Measurements from ENCODE around the gene NHSL1.

NHSL1 gene

GRCh38 chr6:138537106-138537505, 37.8 kb upstream of the NHSL1 start:
- no peaks in the 10 kb centered on the region for H3K79me2 ChIP-seq (ENCODE audit: low read length)
- no peaks in the 10 kb centered on the region for H3F3A ChIP-seq (ENCODE audit: insufficient read depth, low read length)
- H3K4me1 ChIP-seq (ENCODE audit: low read length) = no peaks in the 10 kb centered on the region
- H3K9me3 ChIP-seq (replicated peaks; ENCODE audit: insufficient read depth, low read length) = no peaks in the 10 kb centered on the region
- no peaks in the 10 kb centered on the region for H3K9me2 ChIP-seq (replicated peaks; ENCODE audit: insufficient read depth, low read length)
- no peaks in the 10 kb centered on the region for H3K27me3 ChIP-seq (replicated peaks; ENCODE audit: insufficient read depth, low read length)
- H3K4me3 ChIP-seq (ENCODE audit: low read length) = no peak overlapping the region
- H3K27ac ChIP-seq (ENCODE audit: low read length) = no peak overlapping the region
- no peaks in the 10 kb centered on the region for H4K20me1 ChIP-seq (ENCODE audit: insufficient read depth, low read length)
- no peak overlapping the region for H3K9ac ChIP-seq (ENCODE audit: low read length)
- TF ChIP-seq EZH2 (optimal IDR thresholded peaks at IDR 0.05; ENCODE audit: low read depth, low read length) = no peak
- TF ChIP-seq EZH2phosphoT487 (IDR thresholded peaks at IDR 0.05; ENCODE audit: low read length) = no peak
- TF ChIP-seq, protein P1, sequence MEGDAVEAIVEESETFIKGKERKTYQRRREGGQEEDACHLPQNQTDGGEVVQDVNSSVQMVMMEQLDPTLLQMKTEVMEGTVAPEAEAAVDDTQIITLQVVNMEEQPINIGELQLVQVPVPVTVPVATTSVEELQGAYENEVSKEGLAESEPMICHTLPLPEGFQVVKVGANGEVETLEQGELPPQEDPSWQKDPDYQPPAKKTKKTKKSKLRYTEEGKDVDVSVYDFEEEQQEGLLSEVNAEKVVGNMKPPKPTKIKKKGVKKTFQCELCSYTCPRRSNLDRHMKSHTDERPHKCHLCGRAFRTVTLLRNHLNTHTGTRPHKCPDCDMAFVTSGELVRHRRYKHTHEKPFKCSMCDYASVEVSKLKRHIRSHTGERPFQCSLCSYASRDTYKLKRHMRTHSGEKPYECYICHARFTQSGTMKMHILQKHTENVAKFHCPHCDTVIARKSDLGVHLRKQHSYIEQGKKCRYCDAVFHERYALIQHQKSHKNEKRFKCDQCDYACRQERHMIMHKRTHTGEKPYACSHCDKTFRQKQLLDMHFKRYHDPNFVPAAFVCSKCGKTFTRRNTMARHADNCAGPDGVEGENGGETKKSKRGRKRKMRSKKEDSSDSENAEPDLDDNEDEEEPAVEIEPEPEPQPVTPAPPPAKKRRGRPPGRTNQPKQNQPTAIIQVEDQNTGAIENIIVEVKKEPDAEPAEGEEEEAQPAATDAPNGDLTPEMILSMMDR (IDR thresholded peaks at IDR 0.05; ENCODE audit: low read length) = no peak
- no peaks in the 10 kb centered on the region for H3K36me3 ChIP-seq (replicated peaks; ENCODE audit: insufficient read depth, low read length)
- no peak overlapping the region for H3K4me2 ChIP-seq (ENCODE audit: low read depth, low read length)
- DNase-seq = no peak
- H2AFZ ChIP-seq (ENCODE audit: low read length) = no peak overlapping the region

- no peak overlapping the region for H3K9ac ChIP-seq (ENCODE audit: low read length)
- no peak overlapping the region for H3K4me3 ChIP-seq (ENCODE audit: low read length)
- no peaks in the 10 kb centered on the region for H3K9me3 ChIP-seq (replicated peaks; ENCODE audit: insufficient read depth, low read length)
- no peak overlapping the region for H2AFZ ChIP-seq (ENCODE audit: low read length)
- TF ChIP-seq EZH2phosphoT487 (IDR thresholded peaks at IDR 0.05; ENCODE audit: low read length) = no peak
- no peak for TF ChIP-seq EZH2 (optimal IDR thresholded peaks at IDR 0.05; ENCODE audit: low read depth, low read length)
- TF ChIP-seq, protein P1 (IDR thresholded peaks at IDR 0.05; ENCODE audit: low read length) = no peak
- no peaks in the 10 kb centered on the region for H4K20me1 ChIP-seq (ENCODE audit: insufficient read depth, low read length)
- no peaks in the 10 kb centered on the region for H3K36me3 ChIP-seq (replicated peaks; ENCODE audit: insufficient read depth, low read length)
- no peaks in the 10 kb centered on the region for H3K79me2 ChIP-seq (ENCODE audit: low read length)
- H3F3A ChIP-seq (ENCODE audit: insufficient read depth, low read length) = no peaks in the 10 kb centered on the region
- no peak overlapping the region for H3K27ac ChIP-seq (ENCODE audit: low read length)
- no peaks in the 10 kb centered on the region for H3K9me2 ChIP-seq (replicated peaks; ENCODE audit: insufficient read depth, low read length)
- no peak for DNase-seq
- H3K4me1 ChIP-seq (ENCODE audit: low read length) = no peaks in the 10 kb centered on the region
- H3K27me3 ChIP-seq (replicated peaks; ENCODE audit: insufficient read depth, low read length) = no peaks in the 10 kb centered on the region
- no peak overlapping the region for H3K4me2 ChIP-seq (ENCODE audit: low read depth, low read length)
Observed at GRCh38 chr6:138535728-138536455, 36.6 kb upstream of the NHSL1 start.

DNA sequence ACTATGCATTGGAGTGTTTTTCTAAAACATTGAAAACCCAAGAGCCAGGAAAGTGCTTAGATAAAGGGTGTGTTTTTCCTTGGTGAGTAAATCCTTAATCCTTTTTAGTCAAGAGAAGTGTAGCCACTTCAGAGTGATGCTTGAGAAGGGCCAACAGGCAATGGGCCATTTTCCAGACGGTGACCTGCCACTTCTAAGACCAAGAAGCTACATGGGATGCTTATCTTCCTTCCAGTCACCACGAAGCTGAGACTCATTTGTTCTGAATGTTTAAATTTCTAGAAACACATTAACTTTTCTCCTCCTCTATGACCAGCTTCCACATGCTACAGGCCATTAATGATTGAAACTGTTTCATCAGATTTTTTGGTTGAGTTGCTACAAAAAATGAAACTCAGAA, 34.4 kb upstream of the NHSL1 start:
- H3K9me2 ChIP-seq (replicated peaks; ENCODE audit: insufficient read depth, low read length) = no peaks in the 10 kb centered on the region
- no peak overlapping the region for H3K4me3 ChIP-seq (ENCODE audit: low read length)
- no peaks in the 10 kb centered on the region for H3K27me3 ChIP-seq (replicated peaks; ENCODE audit: insufficient read depth, low read length)
- no peak overlapping the region for H2AFZ ChIP-seq (ENCODE audit: low read length)
- no peak overlapping the region for H3K27ac ChIP-seq (ENCODE audit: low read length)
- DNase-seq = no peak
- no peak overlapping the region for H3K9ac ChIP-seq (ENCODE audit: low read length)
- H3K4me1 ChIP-seq (ENCODE audit: low read length) = no peaks in the 10 kb centered on the region
- H3K79me2 ChIP-seq (ENCODE audit: low read length) = no peaks in the 10 kb centered on the region
- no peak overlapping the region for H3K4me2 ChIP-seq (ENCODE audit: low read depth, low read length)
- no peaks in the 10 kb centered on the region for H4K20me1 ChIP-seq (ENCODE audit: insufficient read depth, low read length)
- no peaks in the 10 kb centered on the region for H3K36me3 ChIP-seq (replicated peaks; ENCODE audit: insufficient read depth, low read length)
- H3F3A ChIP-seq (ENCODE audit: insufficient read depth, low read length) = no peaks in the 10 kb centered on the region
- TF ChIP-seq EZH2 (optimal IDR thresholded peaks at IDR 0.05; ENCODE audit: low read depth, low read length) (no peak), EZH2phosphoT487 (IDR thresholded peaks at IDR 0.05; ENCODE audit: low read length) (no peak)
- TF ChIP-seq, protein P1 (IDR thresholded peaks at IDR 0.05; ENCODE audit: low read length) = no peak
- H3K9me3 ChIP-seq (replicated peaks; ENCODE audit: insufficient read depth, low read length) = no peaks in the 10 kb centered on the region

Measured in MM.1S (cell line).